Endothelial cell of umbilical vein (primary cell): ENCODE measurements around the gene SYT14.

Experiments used
- CTCF ChIP-seq, 2 donors: IDR thresholded peaks; 1 replicate in 1 of 2; 2 replicates in 1 of 2; pipeline ENCODE4 v1.5.1; 2011; ENCODE audit warnings: low read length in 2 of 2, mild to moderate bottlenecking in 2 of 2, moderate library complexity in 2 of 2, control low read depth in 1 of 2, inconsistent platforms in 1 of 2, low read depth in 1 of 2; ENCODE audit not compliant: insufficient read depth in 1 of 2; ENCODE audit errors: extremely low read depth in 1 of 2
- EZH2 ChIP-seq: IDR thresholded peaks from 2 replicates; pipeline ENCODE4 v1.6.1; 2012; ENCODE audit warnings: borderline replicate concordance, low read depth, mild to moderate bottlenecking, moderate library complexity, low read length, inconsistent platforms; ENCODE audit not compliant: severe bottlenecking
- FOS ChIP-seq: IDR thresholded peaks from 2 replicates; pipeline ENCODE4 v1.6.1; 2011; ENCODE audit warnings: mild to moderate bottlenecking, low read length, moderate library complexity, borderline replicate concordance; ENCODE audit not compliant: insufficient read depth
- JUN ChIP-seq: IDR thresholded peaks from 2 replicates; pipeline ENCODE4 v1.6.1; 2011; ENCODE audit warnings: borderline replicate concordance, low read depth; ENCODE audit not compliant: insufficient read length, insufficient read depth
- MAX ChIP-seq: IDR thresholded peaks from 2 replicates; pipeline ENCODE4 v1.6.1; 2011; ENCODE audit not compliant: insufficient read depth, insufficient read length
- MYC ChIP-seq: IDR thresholded peaks from one replicate; pipeline ENCODE4 v1.6.1; 2011; ENCODE audit warnings: mild to moderate bottlenecking, low read depth, low read length
- POLR2A ChIP-seq: IDR thresholded peaks from 2 replicates; pipeline ENCODE4 v1.6.1; 2012; ENCODE audit warnings: low read depth, mild to moderate bottlenecking, control low read depth, low read length
- POLR2AphosphoS5 ChIP-seq: IDR thresholded peaks from 2 replicates; pipeline ENCODE4 v1.6.1; 2012; ENCODE audit warnings: low read depth, mild to moderate bottlenecking, control low read depth, low read length, moderate library complexity; ENCODE audit not compliant: insufficient read depth

GRCh38 chr1:209901211-209901610 lies 36.8 kb upstream of the SYT14 start:
- TF ChIP-seq POLR2A, result no peak
- no peak for TF ChIP-seq CTCF (IDR thresholded peaks at IDR 0.05; ENCODE audit: extremely low read depth in 1 of 2, insufficient read depth in 1 of 2, low read depth in 1 of 2, low read length in 2 of 2)
- no peak for TF ChIP-seq POLR2AphosphoS5
- TF ChIP-seq MAX, result no peak
- TF ChIP-seq JUN, result no peak
- TF ChIP-seq EZH2, result no peak
- no peak for TF ChIP-seq FOS
- no peak for TF ChIP-seq MYC
